Fibroblast of lung (primary cell): ENCODE results near the gene DLGAP4. TPM values are rescaled to one million over a fixed set of nuclear protein-coding genes. Genes with fewer than 3 reads are reported as not detected.
A peak's percentile ranks its signal among the peaks of the same experiment; 100 is the strongest.

Experiments used
- DNase-seq, 2 donors: peaks; one replicate each; pipeline versions ENCODE4 v3.0.0 to v3.0.0-alpha.2; 2010; ENCODE audit warnings: low read depth in 2 of 2
- H2AFZ ChIP-seq: 2 replicates; pipeline ENCODE4 v1.5.1; 2012; ENCODE audit warnings: low read length, control low read depth, inconsistent platforms
- H3K27ac ChIP-seq: 2 replicates; pipeline ENCODE4 v1.5.1; 2011; ENCODE audit warnings: low read length, control low read depth; ENCODE audit not compliant: insufficient read depth
- H3K27me3 ChIP-seq: 2 replicates; pipeline ENCODE4 v1.5.1; 2011; ENCODE audit warnings: mild to moderate bottlenecking, low read length; ENCODE audit not compliant: control insufficient read depth, insufficient read depth
- H3K36me3 ChIP-seq: 2 replicates; pipeline ENCODE4 v1.5.1; 2011; ENCODE audit warnings: low read length; ENCODE audit not compliant: control insufficient read depth, insufficient read depth
- H3K4me1 ChIP-seq: 2 replicates; pipeline ENCODE4 v1.5.1; 2011; ENCODE audit warnings: low read length; ENCODE audit not compliant: control insufficient read depth, insufficient read depth; ENCODE audit errors: extremely low read depth
- H3K4me2 ChIP-seq: 2 replicates; pipeline ENCODE4 v1.5.1; 2011; ENCODE audit warnings: low read length, control low read depth; ENCODE audit not compliant: insufficient read depth; ENCODE audit errors: extremely low read depth
- H3K4me3 ChIP-seq, 4 experiments: fragments of 200-600 bp in 1 of 4; sonication (generic) in 1 of 4; replicated peaks in 1 of 4; 2 replicates each; pipeline ENCODE4 v1.5.1; 2011 to 2016; ENCODE audit warnings: low read length in 4 of 4, low read depth in 3 of 4, mild to moderate bottlenecking in 3 of 4, control low read depth in 2 of 4, inconsistent platforms in 1 of 4, mixed read lengths in 1 of 4; ENCODE audit not compliant: insufficient read depth in 1 of 4; ENCODE audit errors: control extremely low read depth in 1 of 4
- H3K79me2 ChIP-seq: 2 replicates; pipeline ENCODE4 v1.5.1; 2012; ENCODE audit warnings: mild to moderate bottlenecking, low read length, inconsistent platforms; ENCODE audit not compliant: control insufficient read depth, insufficient read depth
- H3K9ac ChIP-seq: 2 replicates; pipeline ENCODE4 v1.5.1; 2011; ENCODE audit warnings: mild to moderate bottlenecking, low read length, control low read depth; ENCODE audit not compliant: insufficient read depth
- H3K9me3 ChIP-seq: 2 replicates; pipeline ENCODE4 v1.5.1; 2012; ENCODE audit warnings: low read depth, low read length; ENCODE audit not compliant: control insufficient read depth, insufficient read depth
- H4K20me1 ChIP-seq: 2 replicates; pipeline ENCODE4 v1.5.1; 2011; ENCODE audit warnings: low read length; ENCODE audit not compliant: control insufficient read depth, insufficient read depth; ENCODE audit errors: extremely low read depth
- EZH2 ChIP-seq: IDR thresholded peaks from 2 replicates; pipeline ENCODE4 v1.5.1; 2012; ENCODE audit warnings: low read length, control low read depth, mild to moderate bottlenecking; ENCODE audit errors: missing control alignments
- polyA minus RNA-seq: library from RNA; depleted of rRNA, polyadenylated mRNA; stranded (reverse); fragments of >200 nt; gene quantifications from 2 replicates; pipeline ENCODE4 v1.2.3, GENCODE V29; 2011; ENCODE audit warnings: low replicate concordance
- polyA plus RNA-seq, 2 donors: library from polyadenylated mRNA; depleted of rRNA in 1 of 2; stranded (reverse) in 1 of 2; unstranded in 1 of 2; fragments of >200 nt; gene quantifications; 2 replicates each; pipeline ENCODE4 v1.2.1, GENCODE V29; 2011 to 2012; ENCODE audit warnings: missing spikeins in 1 of 2
- total RNA-seq: library from RNA; depleted of rRNA; stranded (reverse); fragments of >200 nt; gene quantifications from 2 replicates; pipeline ENCODE4 v1.2.1, GENCODE V29; 2014
- TF ChIP-seq, protein P1 (sequence below), 2 donors: IDR thresholded peaks in 1 of 2; conservative IDR thresholded peaks in 1 of 2; 1 replicate in 1 of 2; 2 replicates in 1 of 2; pipeline ENCODE4 v1.5.1; 2011 to 2012; ENCODE audit warnings: low read length in 2 of 2, control low read depth in 1 of 2, inconsistent platforms in 1 of 2, low read depth in 1 of 2, mild to moderate bottlenecking in 1 of 2

Gene DLGAP4
- total RNA-seq (12.1 and 25.9 TPM in 2 replicates), polyA plus RNA-seq (26.9 and 40.2 TPM in 2 replicates), polyA minus RNA-seq (204 and 221 TPM in 2 replicates)
- 73.5 and 83.0 TPM in 2 replicates for polyA plus RNA-seq (2012)

DNA sequence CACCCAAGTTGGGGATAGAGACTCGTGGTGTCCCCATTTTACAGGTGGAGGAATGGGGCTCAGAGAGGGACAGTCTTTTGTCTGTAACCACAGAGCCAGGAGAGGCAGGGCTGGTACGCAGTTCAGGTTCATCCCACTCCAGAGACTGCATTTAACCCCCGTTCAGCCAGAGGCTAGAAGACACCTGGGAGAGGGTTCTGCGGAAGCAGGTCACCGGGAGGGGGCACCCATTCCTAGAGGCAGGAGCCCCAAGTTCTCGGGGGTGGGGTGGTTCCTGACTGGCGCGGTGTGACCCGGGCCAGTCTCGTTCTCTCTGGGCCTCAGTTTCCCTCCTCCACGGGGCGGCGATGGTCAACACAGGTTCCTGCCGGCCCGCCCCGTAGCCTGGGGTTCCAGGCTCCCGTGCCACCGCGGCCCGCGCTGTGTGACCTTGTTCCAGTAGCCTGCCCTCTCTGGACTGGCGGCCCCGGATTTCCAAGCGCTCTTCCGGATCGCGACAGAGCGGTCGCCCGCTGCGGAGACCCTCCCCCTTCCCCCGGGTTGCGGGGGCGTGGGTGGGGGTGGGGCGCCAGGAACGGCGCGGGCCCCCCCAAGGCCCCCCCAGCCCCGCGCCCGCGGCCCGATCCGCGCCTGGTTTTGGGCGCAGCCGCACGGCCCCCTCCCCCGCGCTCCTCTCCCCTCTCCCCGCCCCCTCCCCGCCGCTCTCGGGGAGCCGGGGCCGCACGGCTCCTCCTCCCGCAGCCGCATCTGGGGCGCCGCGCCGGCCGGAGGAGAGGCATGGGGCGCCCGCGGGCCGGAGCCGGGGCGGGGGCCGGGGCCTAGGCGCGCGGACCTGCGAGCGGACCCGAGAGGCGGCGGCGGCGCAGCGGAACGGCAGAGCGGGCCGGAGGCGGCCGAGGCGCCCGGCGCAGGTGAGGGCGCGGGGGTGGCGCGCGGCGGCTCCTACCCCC is at the start of gene DLGAP4:
Gene DLGAP4 (plus strand): TSS at position 738 of the 950 bp plus-strand sequence. CDS start 125,379 bp downstream, outside the sequence.
- H3K4me1 ChIP-seq, result no peaks in the 10 kb centered on the region
- no peak within 1 kb of the TSS for H3K27ac ChIP-seq
- H4K20me1 ChIP-seq, result no peaks in the 10 kb centered on the region
- H3K79me2 ChIP-seq, result no peaks in the 10 kb centered on the region
- H3K9ac ChIP-seq, result no peak within 1 kb of the TSS
- TF ChIP-seq, protein P1, sequence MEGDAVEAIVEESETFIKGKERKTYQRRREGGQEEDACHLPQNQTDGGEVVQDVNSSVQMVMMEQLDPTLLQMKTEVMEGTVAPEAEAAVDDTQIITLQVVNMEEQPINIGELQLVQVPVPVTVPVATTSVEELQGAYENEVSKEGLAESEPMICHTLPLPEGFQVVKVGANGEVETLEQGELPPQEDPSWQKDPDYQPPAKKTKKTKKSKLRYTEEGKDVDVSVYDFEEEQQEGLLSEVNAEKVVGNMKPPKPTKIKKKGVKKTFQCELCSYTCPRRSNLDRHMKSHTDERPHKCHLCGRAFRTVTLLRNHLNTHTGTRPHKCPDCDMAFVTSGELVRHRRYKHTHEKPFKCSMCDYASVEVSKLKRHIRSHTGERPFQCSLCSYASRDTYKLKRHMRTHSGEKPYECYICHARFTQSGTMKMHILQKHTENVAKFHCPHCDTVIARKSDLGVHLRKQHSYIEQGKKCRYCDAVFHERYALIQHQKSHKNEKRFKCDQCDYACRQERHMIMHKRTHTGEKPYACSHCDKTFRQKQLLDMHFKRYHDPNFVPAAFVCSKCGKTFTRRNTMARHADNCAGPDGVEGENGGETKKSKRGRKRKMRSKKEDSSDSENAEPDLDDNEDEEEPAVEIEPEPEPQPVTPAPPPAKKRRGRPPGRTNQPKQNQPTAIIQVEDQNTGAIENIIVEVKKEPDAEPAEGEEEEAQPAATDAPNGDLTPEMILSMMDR (conservative IDR thresholded peaks at IDR 0.05 in 1 of 2, IDR thresholded peaks at IDR 0.05 in 1 of 2; ENCODE audit: low read depth in 1 of 2, low read length in 2 of 2), result no peak
- TF ChIP-seq EZH2, result peak; percentile 97
- H3K4me2 ChIP-seq, result no peak within 1 kb of the TSS
- no peak within 1 kb of the TSS for H2AFZ ChIP-seq
- no peaks in the 10 kb centered on the region for H3K36me3 ChIP-seq
- no peak for DNase-seq
- H3K9me3 ChIP-seq, result no peaks in the 10 kb centered on the region
- H3K4me3 ChIP-seq, result no peak within 1 kb of the TSS
- H3K27me3 ChIP-seq, result peaks cover 53% of the 10 kb centered on the region

- Histone ChIP-seq H3K79me2 (no peaks in the 10 kb centered on the region), H3K36me3 (peaks cover 4% of the 10 kb centered on the region), H4K20me1 (no peaks in the 10 kb centered on the region), H3K4me3 (no peak overlapping the region), H3K27me3 (no peaks in the 10 kb centered on the region), H3K4me2 (no peak overlapping the region), H3K4me1 (no peaks in the 10 kb centered on the region), H3K27ac (no peak overlapping the region), H3K9ac (no peak overlapping the region), H2AFZ (no peak overlapping the region), H3K9me3 (no peaks in the 10 kb centered on the region)
- no peak for TF ChIP-seq EZH2
- TF ChIP-seq, protein P1 (conservative IDR thresholded peaks at IDR 0.05 in 1 of 2, IDR thresholded peaks at IDR 0.05 in 1 of 2; ENCODE audit: low read depth in 1 of 2, low read length in 2 of 2), result no peak
- no peak for DNase-seq
Measured at GRCh38 chr20:36259177-36260061, 46.7 kb upstream of the DLGAP4 start.

DNA sequence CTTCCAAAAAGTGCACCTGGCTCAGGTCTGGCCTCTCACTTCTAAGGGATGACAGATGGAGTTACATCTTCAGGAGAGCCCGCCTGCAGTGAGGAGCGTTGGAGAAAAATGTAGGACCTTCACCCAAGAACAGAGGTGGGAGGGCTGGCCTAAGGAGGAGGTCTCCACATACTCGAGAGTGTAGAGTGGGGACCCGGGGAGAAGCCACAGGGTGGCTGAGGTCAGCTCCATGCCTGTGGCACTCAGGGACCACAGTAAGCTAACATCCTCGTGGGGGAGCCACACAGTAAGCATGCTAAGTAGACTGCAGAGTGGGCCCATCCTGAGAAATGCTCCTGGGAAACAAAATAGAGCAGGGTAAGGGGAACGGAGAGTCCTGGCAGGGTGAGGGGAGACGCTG is 45.8 kb upstream of the DLGAP4 start:
- no peaks in the 10 kb centered on the region for H4K20me1 ChIP-seq
- H3K27ac ChIP-seq, result no peak overlapping the region
- peaks cover 4% of the 10 kb centered on the region for H3K36me3 ChIP-seq
- H2AFZ ChIP-seq, result no peak overlapping the region
- H3K4me2 ChIP-seq, result no peak overlapping the region
- no peak overlapping the region for H3K4me3 ChIP-seq
- H3K27me3 ChIP-seq, result no peaks in the 10 kb centered on the region
- H3K4me1 ChIP-seq, result no peaks in the 10 kb centered on the region
- TF ChIP-seq, protein P1 (conservative IDR thresholded peaks at IDR 0.05 in 1 of 2, IDR thresholded peaks at IDR 0.05 in 1 of 2; ENCODE audit: low read depth in 1 of 2, low read length in 2 of 2), result no peak
- TF ChIP-seq EZH2, result no peak
- H3K9ac ChIP-seq, result no peak overlapping the region
- no peaks in the 10 kb centered on the region for H3K9me3 ChIP-seq
- DNase-seq, result no peak
- H3K79me2 ChIP-seq, result no peaks in the 10 kb centered on the region
